Effector memory CD4-positive, alpha-beta T cell (primary cell): ENCODE data around the gene PTPRN2.
"Not testable (repeated sequence)": the region's sequence is repeated elsewhere in the genome, so short reads cannot be mapped to it uniquely, and the experiment has no call there.

Source experiments
- DNase-seq, 3 donors: peaks; one replicate each; pipeline ENCODE4 v3.0.0-alpha.2; 2020
- H3K27ac ChIP-seq: 2 replicates; pipeline ENCODE4 v1.7.0; 2013; ENCODE audit warnings: mild to moderate bottlenecking, low read length, moderate library complexity; ENCODE audit not compliant: insufficient read depth, poor library complexity, severe bottlenecking
- H3K27me3 ChIP-seq: replicated peaks from 2 replicates; pipeline ENCODE4 v1.7.0; 2013; ENCODE audit warnings: mild to moderate bottlenecking, low read length; ENCODE audit not compliant: insufficient read depth, control insufficient read depth, poor library complexity, severe bottlenecking
- H3K36me3 ChIP-seq: 2 replicates; pipeline ENCODE4 v1.7.0; 2013; ENCODE audit warnings: mild to moderate bottlenecking, low read length, moderate library complexity; ENCODE audit not compliant: control insufficient read depth, insufficient read depth
- H3K4me1 ChIP-seq: 2 replicates; pipeline ENCODE4 v1.7.0; 2013; ENCODE audit warnings: low read length, mild to moderate bottlenecking; ENCODE audit not compliant: control insufficient read depth, insufficient read depth, poor library complexity, severe bottlenecking
- H3K4me3 ChIP-seq: 2 replicates; pipeline ENCODE4 v1.7.0; 2013; ENCODE audit warnings: low read length, low read depth, mild to moderate bottlenecking; ENCODE audit not compliant: insufficient read depth, poor library complexity, severe bottlenecking
- H3K9me3 ChIP-seq: 2 replicates; pipeline ENCODE4 v1.7.0; 2013; ENCODE audit warnings: mild to moderate bottlenecking, low read length, moderate library complexity; ENCODE audit not compliant: control insufficient read depth

The PTPRN2 gene

DNA sequence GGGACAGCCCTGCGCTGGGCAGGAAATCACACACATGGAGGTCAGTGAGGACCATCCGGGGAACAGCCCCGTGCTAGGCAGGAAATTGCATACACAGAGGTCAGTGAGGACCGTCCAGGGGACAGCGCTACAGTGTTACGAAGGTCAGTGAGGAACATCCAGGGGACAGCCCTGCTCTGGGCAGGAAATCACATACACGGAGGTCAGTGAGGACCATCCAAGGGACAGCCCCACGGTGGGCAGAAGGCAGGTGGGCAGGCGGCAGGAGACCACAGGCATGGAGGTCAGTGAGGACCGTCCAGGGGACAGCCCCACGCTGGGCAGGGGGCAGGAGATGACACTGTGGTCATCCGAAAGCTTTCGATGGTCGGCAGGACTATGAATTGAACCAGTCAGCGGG lies 79.7 kb downstream of the PTPRN2 start:
- H3K27ac ChIP-seq = no peak overlapping the region
- DNase-seq = no peak
- peaks cover 6% of the 10 kb centered on the region for H3K9me3 ChIP-seq
- H3K27me3 ChIP-seq = no peaks in the 10 kb centered on the region
- H3K4me3 ChIP-seq = no peak overlapping the region
- no peaks in the 10 kb centered on the region for H3K4me1 ChIP-seq
- H3K36me3 ChIP-seq = no peaks in the 10 kb centered on the region

DNA sequence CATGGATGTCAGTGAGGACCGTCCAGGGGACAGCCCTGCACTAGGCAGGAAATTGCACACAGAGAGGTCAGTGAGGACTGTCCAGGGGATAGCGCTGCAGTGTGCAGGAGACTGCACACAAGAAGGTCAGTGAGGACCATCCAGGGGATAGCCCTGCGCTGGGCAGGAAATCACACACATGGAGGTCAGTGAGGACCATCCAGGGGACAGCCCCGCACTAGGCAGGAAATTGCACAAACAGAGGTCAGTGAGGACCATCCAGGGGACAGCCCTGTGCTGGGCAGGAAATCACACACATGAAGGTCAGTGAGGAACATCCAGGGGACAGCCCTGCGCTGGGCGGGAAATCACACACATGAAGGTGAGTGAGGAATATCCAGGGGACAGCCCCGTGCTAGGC lies 80.4 kb downstream of the PTPRN2 start:
- not testable (repeated sequence) for H3K9me3 ChIP-seq, DNase-seq, H3K36me3 ChIP-seq, H3K27ac ChIP-seq, H3K4me3 ChIP-seq, H3K4me1 ChIP-seq, H3K27me3 ChIP-seq

DNA sequence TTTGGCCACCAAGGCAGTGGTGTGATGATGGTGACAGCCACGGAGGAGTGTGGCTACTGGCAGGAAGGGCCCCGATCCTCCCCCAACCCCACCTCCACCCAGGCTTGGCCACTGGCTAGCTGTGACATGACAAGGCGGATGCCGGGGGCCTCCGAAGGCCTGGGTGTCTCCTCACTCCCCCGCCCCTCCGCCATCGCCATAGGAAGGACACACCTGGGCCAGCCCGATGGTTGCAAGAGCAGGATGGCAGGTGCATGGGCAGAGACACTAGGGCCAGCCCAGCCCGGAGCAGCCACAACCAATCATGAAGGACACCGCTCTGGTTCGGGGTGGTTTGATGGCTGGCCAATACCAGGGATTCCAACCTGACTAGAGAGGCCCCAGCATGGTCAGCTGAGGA lies 81.0 kb downstream of the PTPRN2 start:
- Histone ChIP-seq H3K27me3 (no peaks in the 10 kb centered on the region), H3K27ac (no peak overlapping the region), H3K9me3 (peaks cover 6% of the 10 kb centered on the region), H3K4me1 (no peaks in the 10 kb centered on the region), H3K4me3 (no peak overlapping the region), H3K36me3 (no peaks in the 10 kb centered on the region)
- DNase-seq = no peak

DNA sequence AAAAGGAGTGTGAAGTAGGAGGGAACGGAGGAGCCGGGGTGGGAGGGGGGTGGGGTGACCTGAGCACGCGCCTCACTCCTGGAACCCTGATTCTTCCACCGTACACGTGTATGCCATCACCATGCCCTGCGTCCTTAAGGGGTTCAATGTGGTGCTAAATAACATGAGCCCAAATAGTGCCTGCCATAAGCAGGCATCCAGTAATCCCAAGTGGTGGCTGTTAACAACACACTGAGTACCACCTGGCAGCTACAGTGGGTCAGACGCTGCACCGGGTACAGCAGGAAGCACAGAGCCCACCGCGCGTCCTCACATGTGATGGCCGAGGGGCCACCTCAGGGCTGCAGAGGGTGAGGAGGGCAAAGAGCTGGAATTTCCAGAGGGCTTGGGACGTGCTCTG lies 81.9 kb downstream of the PTPRN2 start:
- peaks cover under 1% of the 10 kb centered on the region for H3K9me3 ChIP-seq
- no peak for DNase-seq
- no peaks in the 10 kb centered on the region for H3K36me3 ChIP-seq
- H3K4me3 ChIP-seq = no peak overlapping the region
- H3K27ac ChIP-seq = no peak overlapping the region
- no peaks in the 10 kb centered on the region for H3K4me1 ChIP-seq
- no peaks in the 10 kb centered on the region for H3K27me3 ChIP-seq

DNA sequence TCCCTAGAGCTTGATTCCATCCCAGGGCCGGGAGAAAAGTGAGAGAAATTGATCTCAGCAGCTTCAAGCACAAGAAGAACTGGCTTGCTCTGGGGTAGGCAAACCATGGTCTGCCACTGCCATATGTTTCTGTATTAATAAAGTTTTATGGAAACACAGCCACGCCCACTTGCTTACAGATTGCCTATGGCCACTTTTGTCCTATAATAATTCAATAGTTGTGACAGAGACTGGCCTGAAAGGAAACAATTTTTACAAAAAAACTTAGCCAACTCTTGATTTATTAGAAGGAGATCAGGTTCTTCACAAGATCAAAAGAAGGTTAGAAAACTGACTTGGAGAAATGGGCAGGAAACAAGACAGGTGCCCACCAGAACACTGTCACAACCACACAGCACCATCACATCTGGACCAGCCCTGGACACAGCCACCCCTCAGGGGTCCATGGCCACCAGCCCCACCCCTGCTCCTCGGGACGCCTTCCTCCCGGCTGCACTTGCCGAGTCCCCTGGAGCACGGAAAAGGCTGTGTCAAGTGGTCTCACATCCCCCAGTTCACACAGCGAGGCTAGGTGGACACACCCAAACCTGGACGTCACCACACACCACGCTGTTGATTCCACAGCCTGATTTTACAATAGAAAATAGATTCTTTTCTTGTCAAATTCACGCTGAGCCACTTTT lies 85.4 kb downstream of the PTPRN2 start:
- DNase-seq = no peak
- no peaks in the 10 kb centered on the region for H3K36me3 ChIP-seq
- no peaks in the 10 kb centered on the region for H3K9me3 ChIP-seq
- H3K4me3 ChIP-seq = no peak overlapping the region
- H3K27ac ChIP-seq = no peak overlapping the region
- H3K27me3 ChIP-seq = no peaks in the 10 kb centered on the region
- no peaks in the 10 kb centered on the region for H3K4me1 ChIP-seq

DNA sequence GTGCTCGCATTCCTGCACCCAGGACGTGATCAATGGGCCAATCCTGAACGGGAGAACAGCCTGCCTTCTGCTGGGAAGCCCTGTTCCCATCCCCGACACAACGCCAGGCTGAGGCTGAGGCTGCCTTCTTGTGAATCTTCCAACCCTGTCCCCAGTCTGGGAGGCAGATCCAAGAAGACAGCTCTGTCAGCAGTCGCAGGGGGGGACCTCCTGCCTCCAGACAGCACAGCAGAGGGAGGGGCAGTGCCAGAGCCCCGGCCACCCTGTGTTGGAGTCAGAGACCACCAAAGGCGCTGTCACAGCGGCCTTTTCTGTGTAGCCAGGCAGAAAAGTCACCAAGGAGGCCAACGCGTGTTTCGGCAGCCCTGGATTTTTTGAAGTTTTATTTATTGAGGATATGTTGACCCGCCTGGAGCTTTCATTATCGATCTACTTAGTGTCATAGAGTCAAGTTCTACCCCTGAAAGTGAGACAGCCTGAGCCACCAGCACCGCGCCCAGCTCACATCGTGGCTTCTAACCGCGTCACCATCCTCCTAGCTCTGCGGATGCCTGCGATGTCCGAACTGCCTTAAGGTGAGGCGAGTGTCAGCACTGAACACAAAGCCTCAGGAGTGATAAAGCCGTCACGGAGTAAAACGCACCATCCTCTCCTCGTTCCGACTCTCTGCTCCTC lies 86.1 kb downstream of the PTPRN2 start:
- Histone ChIP-seq H3K27me3 (no peaks in the 10 kb centered on the region), H3K4me3 (no peak overlapping the region), H3K9me3 (no peaks in the 10 kb centered on the region), H3K36me3 (no peaks in the 10 kb centered on the region), H3K27ac (no peak overlapping the region), H3K4me1 (no peaks in the 10 kb centered on the region)
- DNase-seq = no peak

DNA sequence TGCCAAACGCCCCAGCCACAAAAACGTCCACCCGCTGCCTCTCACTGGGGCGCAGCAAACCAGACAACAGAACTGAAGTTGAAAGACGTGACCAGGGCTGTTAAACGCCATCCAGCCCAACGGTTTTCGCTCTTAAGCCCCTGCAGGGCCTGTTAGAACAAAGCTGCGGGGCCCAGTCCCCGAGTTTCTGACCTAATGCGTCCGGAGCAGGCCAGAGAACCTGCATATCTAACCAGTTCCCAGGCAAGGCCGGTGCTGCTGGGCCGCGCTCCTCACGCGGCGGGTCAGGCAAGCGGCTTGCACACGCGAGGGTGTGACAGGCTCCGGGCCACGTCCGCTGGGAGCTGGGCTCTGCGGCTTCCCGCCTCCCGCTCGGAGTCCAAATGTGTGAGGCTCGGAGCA lies 87.0 kb downstream of the PTPRN2 start:
- H3K4me1 ChIP-seq = no peaks in the 10 kb centered on the region
- no peak for DNase-seq
- H3K27me3 ChIP-seq = no peaks in the 10 kb centered on the region
- no peak overlapping the region for H3K4me3 ChIP-seq
- H3K27ac ChIP-seq = no peak overlapping the region
- no peaks in the 10 kb centered on the region for H3K9me3 ChIP-seq
- no peaks in the 10 kb centered on the region for H3K36me3 ChIP-seq

DNA sequence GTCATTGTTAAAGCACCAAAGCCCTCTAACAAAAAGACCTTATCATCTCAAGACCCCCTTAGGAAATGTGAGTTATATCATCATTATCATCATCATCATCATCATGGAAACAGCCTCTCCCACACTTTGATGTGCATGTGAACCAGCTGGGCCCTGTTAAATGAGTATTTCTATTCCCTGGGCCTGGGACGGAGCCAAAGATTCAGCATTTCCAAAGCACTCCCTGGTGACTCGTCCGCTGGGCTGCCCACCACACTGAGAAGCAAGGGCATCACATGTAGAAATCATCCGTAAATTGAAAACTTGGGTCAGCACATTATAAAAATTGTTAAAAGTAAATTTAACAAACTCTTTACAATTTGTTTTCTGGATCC lies 88.6 kb downstream of the PTPRN2 start:
- H3K4me3 ChIP-seq = no peak overlapping the region

DNA sequence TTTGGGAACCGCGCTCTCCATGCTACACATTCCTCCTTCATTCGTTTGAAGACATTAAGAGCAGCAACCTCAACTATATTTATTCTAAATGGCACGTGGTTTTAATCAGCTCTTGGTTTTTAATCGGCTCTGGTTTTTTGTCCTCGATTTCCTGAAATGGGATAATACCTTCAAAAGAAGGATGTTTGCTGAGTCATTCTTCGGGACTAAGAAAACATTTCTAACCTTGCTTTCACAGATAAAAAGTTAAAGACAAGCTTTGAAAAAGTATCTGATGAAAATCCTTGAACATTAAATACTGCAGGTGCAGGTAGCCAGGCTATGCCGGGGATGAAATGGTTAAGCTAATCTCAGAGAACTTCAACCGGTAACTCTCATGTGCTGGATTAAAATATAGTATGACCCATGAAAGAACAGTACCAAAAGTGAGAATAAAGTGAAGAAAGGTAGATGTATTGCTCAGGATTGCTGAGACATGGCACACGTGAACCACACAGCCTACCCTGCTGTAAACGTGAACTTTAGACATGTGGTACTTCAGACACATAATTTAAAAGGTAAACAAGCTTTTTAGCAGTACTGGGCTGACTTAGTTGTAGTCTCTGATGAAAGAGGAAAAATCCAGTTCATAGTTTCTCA lies 89.1 kb downstream of the PTPRN2 start:
- H3K27me3 ChIP-seq = no peaks in the 10 kb centered on the region
- H3K9me3 ChIP-seq = no peaks in the 10 kb centered on the region
- H3K4me1 ChIP-seq = no peaks in the 10 kb centered on the region
- no peak overlapping the region for H3K27ac ChIP-seq
- no peak for DNase-seq
- no peak overlapping the region for H3K4me3 ChIP-seq
- H3K36me3 ChIP-seq = no peaks in the 10 kb centered on the region

More for the DNA sequence above, 88.6 kb downstream of the PTPRN2 start:
- no peaks in the 10 kb centered on the region for H3K27me3 ChIP-seq
- no peaks in the 10 kb centered on the region for H3K9me3 ChIP-seq
- no peak for DNase-seq
- no peaks in the 10 kb centered on the region for H3K4me1 ChIP-seq
- H3K27ac ChIP-seq = no peak overlapping the region
- H3K36me3 ChIP-seq = no peaks in the 10 kb centered on the region

DNA sequence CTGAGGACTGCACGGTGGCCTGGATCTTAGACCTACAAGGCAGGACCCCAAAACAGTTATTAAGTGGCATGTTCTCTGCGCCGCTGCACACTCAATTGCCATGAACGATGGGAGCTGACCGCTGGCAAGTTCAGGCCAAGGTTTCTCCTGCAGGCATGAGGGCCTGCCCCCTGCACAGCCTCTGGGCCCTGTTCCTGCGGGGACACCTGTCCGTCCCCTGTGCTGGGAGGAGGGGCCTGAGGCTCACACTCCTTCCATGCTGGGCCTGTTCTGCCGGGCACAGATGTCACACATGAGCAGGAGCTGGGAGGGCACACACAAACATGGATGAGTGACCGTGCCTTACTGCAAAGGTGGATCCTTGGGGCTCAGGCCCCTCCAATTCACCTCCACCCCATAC lies 90.0 kb downstream of the PTPRN2 start:
- Histone ChIP-seq H3K27me3 (no peaks in the 10 kb centered on the region), H3K27ac (no peak overlapping the region), H3K9me3 (no peaks in the 10 kb centered on the region), H3K4me1 (no peaks in the 10 kb centered on the region), H3K4me3 (no peak overlapping the region), H3K36me3 (no peaks in the 10 kb centered on the region)
- no peak for DNase-seq
